H1 (cell line): ENCODE results near the gene MYH10.

Experiments used
- EZH2 ChIP-seq: fragments of 200-600 bp; sonication (generic); IDR thresholded peaks from 2 replicates; pipeline ENCODE4 v1.7.1; 2012; ENCODE audit warnings: low read depth, mild to moderate bottlenecking, moderate library complexity, low read length, inconsistent platforms; ENCODE audit not compliant: severe bottlenecking
- POLR2A ChIP-seq, 2 experiments: IDR thresholded peaks; 1 replicate in 1 of 2; 2 replicates in 1 of 2; pipeline ENCODE4 v1.6.1; 2011; ENCODE audit warnings: low read depth in 2 of 2, low read length in 2 of 2, mild to moderate bottlenecking in 2 of 2; ENCODE audit errors: control extremely low read depth in 1 of 2
- SIX5 ChIP-seq: IDR thresholded peaks from 2 replicates; pipeline ENCODE4 v1.6.1; 2011; ENCODE audit warnings: mild to moderate bottlenecking, low read depth, low read length
- TF ChIP-seq, protein P1 (sequence below), 3 experiments: IDR thresholded peaks; 1 replicate in 2 of 3; 2 replicates in 1 of 3; pipeline versions ENCODE4 v1.5.1 to v1.6.1; 2011; ENCODE audit warnings: low read length in 3 of 3, mild to moderate bottlenecking in 3 of 3, inconsistent platforms in 2 of 3, low read depth in 1 of 3, moderate library complexity in 1 of 3; ENCODE audit not compliant: insufficient read depth in 1 of 3; ENCODE audit errors: control extremely low read depth in 1 of 3
- TF ChIP-seq, protein P2 (sequence below): IDR thresholded peaks from 2 replicates; pipeline ENCODE4 v1.6.1; 2011; ENCODE audit warnings: low read depth, mild to moderate bottlenecking, low read length; ENCODE audit not compliant: insufficient read depth

DNA sequence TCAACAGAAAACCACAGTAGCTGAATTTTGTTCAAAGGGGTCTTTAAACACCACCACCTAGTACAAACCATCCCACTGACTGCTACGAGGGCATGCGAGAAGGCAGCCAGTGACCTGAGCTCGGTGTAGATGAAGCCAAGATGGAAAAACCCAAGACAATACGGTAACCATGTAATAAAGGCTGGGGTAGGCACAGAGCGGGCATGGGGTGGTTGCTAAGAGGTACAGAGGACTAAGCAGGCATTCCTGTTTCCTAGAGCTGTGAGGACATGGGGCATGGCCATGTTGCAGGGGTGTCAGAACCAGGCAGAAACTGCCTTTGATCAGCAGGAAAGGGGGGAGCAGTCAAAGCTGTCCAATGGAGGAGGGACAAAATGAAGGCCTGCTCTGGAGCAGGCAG lies 142.8 kb downstream of the MYH10 start:
- TF ChIP-seq SIX5 (no peak), POLR2A (IDR thresholded peaks at IDR 0.05; ENCODE audit: control extremely low read depth in 1 of 2, low read depth in 2 of 2, low read length in 2 of 2) (no peak), EZH2 (no peak)
- TF ChIP-seq, protein P1, sequence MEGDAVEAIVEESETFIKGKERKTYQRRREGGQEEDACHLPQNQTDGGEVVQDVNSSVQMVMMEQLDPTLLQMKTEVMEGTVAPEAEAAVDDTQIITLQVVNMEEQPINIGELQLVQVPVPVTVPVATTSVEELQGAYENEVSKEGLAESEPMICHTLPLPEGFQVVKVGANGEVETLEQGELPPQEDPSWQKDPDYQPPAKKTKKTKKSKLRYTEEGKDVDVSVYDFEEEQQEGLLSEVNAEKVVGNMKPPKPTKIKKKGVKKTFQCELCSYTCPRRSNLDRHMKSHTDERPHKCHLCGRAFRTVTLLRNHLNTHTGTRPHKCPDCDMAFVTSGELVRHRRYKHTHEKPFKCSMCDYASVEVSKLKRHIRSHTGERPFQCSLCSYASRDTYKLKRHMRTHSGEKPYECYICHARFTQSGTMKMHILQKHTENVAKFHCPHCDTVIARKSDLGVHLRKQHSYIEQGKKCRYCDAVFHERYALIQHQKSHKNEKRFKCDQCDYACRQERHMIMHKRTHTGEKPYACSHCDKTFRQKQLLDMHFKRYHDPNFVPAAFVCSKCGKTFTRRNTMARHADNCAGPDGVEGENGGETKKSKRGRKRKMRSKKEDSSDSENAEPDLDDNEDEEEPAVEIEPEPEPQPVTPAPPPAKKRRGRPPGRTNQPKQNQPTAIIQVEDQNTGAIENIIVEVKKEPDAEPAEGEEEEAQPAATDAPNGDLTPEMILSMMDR (IDR thresholded peaks at IDR 0.05; ENCODE audit: control extremely low read depth in 1 of 3, insufficient read depth in 1 of 3, low read depth in 1 of 3, low read length in 3 of 3), result no peak
- TF ChIP-seq, protein P2, sequence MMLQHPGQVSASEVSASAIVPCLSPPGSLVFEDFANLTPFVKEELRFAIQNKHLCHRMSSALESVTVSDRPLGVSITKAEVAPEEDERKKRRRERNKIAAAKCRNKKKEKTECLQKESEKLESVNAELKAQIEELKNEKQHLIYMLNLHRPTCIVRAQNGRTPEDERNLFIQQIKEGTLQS, result no peak
